Neural cell (in vitro differentiated cells): ENCODE data around the gene HDC. TPM values are rescaled to one million over a fixed set of nuclear protein-coding genes. Genes with fewer than 3 reads are reported as not detected.

ENCODE experiments used
- H2AFZ ChIP-seq: fragments of 200-600, 300-800 bp; sonication (generic), shearing (Covaris generic); 2 replicates; pipeline ENCODE4 v1.6.0; 2014; ENCODE audit warnings: low read depth, mild to moderate bottlenecking, antibody characterized with exemption, low read length, moderate library complexity
- H3F3A ChIP-seq: fragments of 200-600 bp; shearing (Covaris generic); 2 replicates; pipeline ENCODE4 v1.6.1; 2016; ENCODE audit warnings: mild to moderate bottlenecking, moderate library complexity, mixed read lengths, antibody characterized with exemption, low read length; ENCODE audit not compliant: insufficient read depth, poor library complexity, severe bottlenecking
- H3K27ac ChIP-seq: fragments of 200-600, 300-800 bp; sonication (generic), shearing (Covaris generic); 2 replicates; pipeline ENCODE4 v1.5.1; 2014; ENCODE audit warnings: mild to moderate bottlenecking, low read length, moderate library complexity
- H3K27me3 ChIP-seq: fragments of 300-800, 200-600 bp; sonication (generic), shearing (Covaris generic); 2 replicates; pipeline ENCODE4 v1.6.0; 2014; ENCODE audit warnings: mild to moderate bottlenecking, low read depth, low read length, moderate library complexity; ENCODE audit not compliant: insufficient read depth
- H3K36me3 ChIP-seq: fragments of 300-800, 200-600 bp; sonication (generic), shearing (Covaris generic); 2 replicates; pipeline ENCODE4 v1.5.1; 2014; ENCODE audit warnings: mild to moderate bottlenecking, antibody characterized with exemption, low read length, moderate library complexity; ENCODE audit not compliant: insufficient read depth
- H3K4me2 ChIP-seq: fragments of 300-800, 200-600 bp; sonication (generic), shearing (Covaris generic); 2 replicates; pipeline ENCODE4 v1.6.0; 2014; ENCODE audit warnings: mild to moderate bottlenecking, low read length
- H3K4me3 ChIP-seq: fragments of 300-800, 200-600 bp; sonication (generic), shearing (Covaris generic); 2 replicates; pipeline ENCODE4 v1.5.1; 2014; ENCODE audit warnings: mild to moderate bottlenecking, low read length, moderate library complexity
- H3K79me2 ChIP-seq: fragments of 200-600 bp; shearing (Covaris generic); replicated peaks from 2 replicates; pipeline ENCODE4 v1.6.0; 2014; ENCODE audit warnings: mild to moderate bottlenecking, low read length, moderate library complexity; ENCODE audit not compliant: insufficient read depth
- H3K9ac ChIP-seq: fragments of 300-800, 200-600 bp; sonication (generic), shearing (Covaris generic); 2 replicates; pipeline ENCODE4 v1.6.1; 2016; ENCODE audit warnings: mild to moderate bottlenecking, low read length, mixed read lengths
- H3K9me2 ChIP-seq: fragments of 200-600 bp; shearing (Covaris generic); 2 replicates; pipeline ENCODE4 v1.6.1; 2016; ENCODE audit warnings: mild to moderate bottlenecking, low read length, mixed read lengths; ENCODE audit not compliant: insufficient read depth
- H3K9me3 ChIP-seq: fragments of 200-600, 300-800 bp; sonication (generic), shearing (Covaris generic); 2 replicates; pipeline ENCODE4 v1.6.1; 2016; ENCODE audit warnings: mild to moderate bottlenecking, mixed run types, low read length, moderate library complexity, mixed read lengths
- H4K20me1 ChIP-seq: fragments of 200-600 bp; shearing (Covaris generic); 2 replicates; pipeline ENCODE4 v1.6.1; 2016; ENCODE audit warnings: mild to moderate bottlenecking, mixed run types; ENCODE audit not compliant: insufficient read depth
- EP300 ChIP-seq: fragments of 450-650 bp; conservative IDR thresholded peaks from 2 replicates; pipeline ENCODE4 v1.6.1; 2014; ENCODE audit warnings: antibody characterized with exemption, mild to moderate bottlenecking, moderate library complexity; ENCODE audit not compliant: poor library complexity, severe bottlenecking
- EZH2 ChIP-seq: fragments of 200-600, 300-800 bp; shearing (Covaris generic), sonication (generic); IDR thresholded peaks from 2 replicates; pipeline ENCODE4 v1.6.1; 2014; ENCODE audit warnings: antibody characterized with exemption, low read length, borderline replicate concordance, mild to moderate bottlenecking; ENCODE audit not compliant: insufficient read depth, poor library complexity, severe bottlenecking
- MXI1 ChIP-seq: fragments of 450-650 bp; conservative IDR thresholded peaks from 2 replicates; pipeline ENCODE4 v1.6.1; 2014; ENCODE audit warnings: antibody characterized with exemption, mild to moderate bottlenecking; ENCODE audit not compliant: poor library complexity, severe bottlenecking
- POLR2AphosphoS5 ChIP-seq: IDR thresholded peaks from 2 replicates; pipeline ENCODE4 v1.6.1; 2012
- RAD21 ChIP-seq: fragments of 450-650 bp; conservative IDR thresholded peaks from 2 replicates; pipeline ENCODE4 v1.6.1; 2014; ENCODE audit warnings: antibody characterized with exemption, mild to moderate bottlenecking, moderate library complexity
- REST ChIP-seq: IDR thresholded peaks from 2 replicates; pipeline ENCODE4 v1.6.1; 2012; ENCODE audit warnings: borderline replicate concordance
- SMC3 ChIP-seq: fragments of 450-650 bp; conservative IDR thresholded peaks from 2 replicates; pipeline ENCODE4 v1.6.1; 2014; ENCODE audit warnings: antibody characterized with exemption, mild to moderate bottlenecking, moderate library complexity; ENCODE audit not compliant: poor library complexity
- TAF1 ChIP-seq: IDR thresholded peaks from 2 replicates; pipeline ENCODE4 v1.6.1; 2012; ENCODE audit warnings: low read depth
- polyA plus RNA-seq: library from polyadenylated mRNA; depleted of rRNA; stranded (reverse); fragments of >200 nt; gene quantifications from 2 replicates; pipeline ENCODE4 v1.2.3, GENCODE V29; 2014
- TF ChIP-seq, protein P1 (sequence below): fragments of 450-650 bp; IDR thresholded peaks from 2 replicates; pipeline ENCODE4 v1.5.1; 2014; ENCODE audit warnings: antibody characterized with exemption, mild to moderate bottlenecking, moderate library complexity; ENCODE audit not compliant: poor library complexity, severe bottlenecking

The HDC gene
- polyA plus RNA-seq, 1 donor from 2014 or later: 4.5 TPM

DNA sequence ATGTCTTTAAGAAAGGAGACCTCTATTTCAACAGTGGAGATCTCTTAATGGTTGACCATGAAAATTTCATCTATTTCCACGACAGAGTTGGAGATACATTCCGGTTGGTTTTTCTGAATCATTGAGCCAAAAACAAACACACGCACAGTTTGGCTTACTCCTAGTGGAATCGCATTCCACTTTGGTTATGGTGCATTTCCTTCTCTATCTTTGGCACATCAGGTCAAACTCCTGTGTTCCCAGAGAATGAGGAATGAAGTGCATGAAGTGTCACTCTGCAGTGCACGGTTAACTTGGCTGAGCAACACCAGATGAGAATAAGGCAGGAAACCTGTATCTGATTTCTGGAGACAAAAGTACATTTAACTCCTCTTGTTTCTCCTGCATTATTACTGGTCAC, 38.5 kb downstream of the HDC start:
- Histone ChIP-seq H4K20me1 (no peaks in the 10 kb centered on the region), H3K36me3 (no peaks in the 10 kb centered on the region), H3K4me3 (no peak overlapping the region), H3K79me2 (no peaks in the 10 kb centered on the region), H3F3A (no peaks in the 10 kb centered on the region), H2AFZ (no peak overlapping the region), H3K9me2 (no peaks in the 10 kb centered on the region), H3K27me3 (no peaks in the 10 kb centered on the region), H3K4me2 (no peak overlapping the region), H3K27ac (no peak overlapping the region), H3K9me3 (no peaks in the 10 kb centered on the region), H3K9ac (no peak overlapping the region)
- no peak for TF ChIP-seq SMC3
- no peak for TF ChIP-seq REST
- TF ChIP-seq, protein P1, sequence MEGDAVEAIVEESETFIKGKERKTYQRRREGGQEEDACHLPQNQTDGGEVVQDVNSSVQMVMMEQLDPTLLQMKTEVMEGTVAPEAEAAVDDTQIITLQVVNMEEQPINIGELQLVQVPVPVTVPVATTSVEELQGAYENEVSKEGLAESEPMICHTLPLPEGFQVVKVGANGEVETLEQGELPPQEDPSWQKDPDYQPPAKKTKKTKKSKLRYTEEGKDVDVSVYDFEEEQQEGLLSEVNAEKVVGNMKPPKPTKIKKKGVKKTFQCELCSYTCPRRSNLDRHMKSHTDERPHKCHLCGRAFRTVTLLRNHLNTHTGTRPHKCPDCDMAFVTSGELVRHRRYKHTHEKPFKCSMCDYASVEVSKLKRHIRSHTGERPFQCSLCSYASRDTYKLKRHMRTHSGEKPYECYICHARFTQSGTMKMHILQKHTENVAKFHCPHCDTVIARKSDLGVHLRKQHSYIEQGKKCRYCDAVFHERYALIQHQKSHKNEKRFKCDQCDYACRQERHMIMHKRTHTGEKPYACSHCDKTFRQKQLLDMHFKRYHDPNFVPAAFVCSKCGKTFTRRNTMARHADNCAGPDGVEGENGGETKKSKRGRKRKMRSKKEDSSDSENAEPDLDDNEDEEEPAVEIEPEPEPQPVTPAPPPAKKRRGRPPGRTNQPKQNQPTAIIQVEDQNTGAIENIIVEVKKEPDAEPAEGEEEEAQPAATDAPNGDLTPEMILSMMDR: no peak
- no peak for TF ChIP-seq RAD21
- no peak for TF ChIP-seq EP300
- no peak for TF ChIP-seq POLR2AphosphoS5
- no peak for TF ChIP-seq MXI1
- no peak for TF ChIP-seq TAF1
- no peak for TF ChIP-seq EZH2

- Histone ChIP-seq H3K36me3 (no peaks in the 10 kb centered on the region), H3K27me3 (no peaks in the 10 kb centered on the region), H2AFZ (no peak overlapping the region), H3F3A (no peaks in the 10 kb centered on the region), H3K27ac (no peak overlapping the region), H3K9me3 (no peaks in the 10 kb centered on the region), H3K4me2 (no peak overlapping the region), H3K9ac (no peak overlapping the region), H3K79me2 (no peaks in the 10 kb centered on the region), H3K9me2 (no peaks in the 10 kb centered on the region), H3K4me3 (no peak overlapping the region), H4K20me1 (no peaks in the 10 kb centered on the region)
- TF ChIP-seq RAD21 (no peak), EZH2 (no peak), SMC3 (no peak), EP300 (no peak), REST (no peak), TAF1 (no peak), MXI1 (no peak), POLR2AphosphoS5 (no peak)
- TF ChIP-seq, protein P1: no peak
These were observed 39.6 kb downstream of the HDC start for GRCh38 chr15:50225938-50226337.
